T-cell (primary cell): Measurements from ENCODE around the gene ADK. TPM values are rescaled to one million over a fixed set of nuclear protein-coding genes. Genes with fewer than 3 reads are reported as not detected.
A peak's percentile ranks its signal among the peaks of the same experiment; 100 is the strongest.

ENCODE experiments used
- ATAC-seq, 4 experiments: fragments of 200-7000 bp in 3 of 4; fragments of 150-1000 bp in 1 of 4; cut with Tn5 transposase; replicated peaks in 1 of 4; 1 replicate in 3 of 4; 2 replicates in 1 of 4; pipeline ENCODE4 v1.10.0; 2021; ENCODE audit warnings: moderate library complexity in 3 of 4, mild to moderate bottlenecking in 2 of 4, moderate number of reproducible peaks in 1 of 4
- CTCF ChIA-PET, 2 donors: fragments of 300-600 bp; sonication (Branson Sonifier 250); formaldehyde crosslinking; loops; one replicate each; lab custom pipeline; 2022; ENCODE audit warnings: antibody characterized with exemption in 2 of 2; lab: Charles Lee
- POLR2A ChIA-PET, 2 donors: fragments of 300-600 bp; sonication (Branson Sonifier 250); formaldehyde crosslinking; loops; one replicate each; lab custom pipeline; 2022; ENCODE audit warnings: antibody characterized with exemption in 2 of 2; lab: Charles Lee
- DNase-seq, 35 experiments: peaks; one replicate each; pipeline versions ENCODE4 v3.0.0 to v3.0.0-alpha.2; 2013 to 2023
- H3K27ac ChIP-seq: one replicate; pipeline ENCODE4 v1.5.1; 2013; ENCODE audit warnings: low read length
- H3K27me3 ChIP-seq, 2 experiments: replicated peaks in 1 of 2; 1 replicate in 1 of 2; 2 replicates in 1 of 2; pipeline versions ENCODE4 v1.6.1 to v1.7.0; 2013; ENCODE audit warnings: low read length in 1 of 2, mixed read lengths in 1 of 2; ENCODE audit not compliant: control insufficient read depth in 2 of 2, insufficient read depth in 2 of 2; ENCODE audit errors: extremely low read depth in 1 of 2
- H3K36me3 ChIP-seq, 2 donors: 1 replicate in 1 of 2; 2 replicates in 1 of 2; pipeline versions ENCODE4 v1.6.1 to v1.7.0; 2013; ENCODE audit warnings: low read length in 1 of 2; ENCODE audit not compliant: control insufficient read depth in 2 of 2, insufficient read depth in 1 of 2; ENCODE audit errors: extremely low read depth in 1 of 2
- H3K4me1 ChIP-seq, 2 experiments: 1 replicate in 1 of 2; 2 replicates in 1 of 2; pipeline versions ENCODE4 v1.6.1 to v1.7.0; 2013; ENCODE audit warnings: low read length in 2 of 2, mixed read lengths in 1 of 2; ENCODE audit not compliant: insufficient read depth in 2 of 2, control insufficient read depth in 1 of 2; ENCODE audit errors: extremely low read depth in 1 of 2
- H3K4me3 ChIP-seq, 2 donors: 1 replicate in 1 of 2; 2 replicates in 1 of 2; pipeline versions ENCODE4 v1.5.1 to v1.7.0; 2013; ENCODE audit warnings: mild to moderate bottlenecking in 2 of 2, low read length in 1 of 2, moderate library complexity in 1 of 2; ENCODE audit not compliant: control insufficient read depth in 1 of 2; ENCODE audit errors: extremely low read depth in 1 of 2
- H3K9me3 ChIP-seq: 2 replicates; pipeline ENCODE4 v1.7.0; 2013
- H3K27ac Mint-ChIP-seq, 2 donors: one replicate each; pipeline ENCODE4 v1.8.0; 2020 to 2021; ENCODE audit warnings: mild to moderate bottlenecking in 2 of 2, mixed read lengths in 2 of 2
- H3K27me3 Mint-ChIP-seq, 2 donors: one replicate each; pipeline ENCODE4 v1.8.0; 2021 to 2022; ENCODE audit warnings: mixed read lengths in 2 of 2
- H3K36me3 Mint-ChIP-seq: one replicate; pipeline ENCODE4 v1.8.0; 2021; ENCODE audit warnings: mixed read lengths
- H3K4me1 Mint-ChIP-seq, 3 donors: one replicate each; pipeline ENCODE4 v1.8.0; 2020 to 2022; ENCODE audit warnings: mixed read lengths in 3 of 3, mild to moderate bottlenecking in 1 of 3
- H3K4me3 Mint-ChIP-seq, 3 donors: one replicate each; pipeline ENCODE4 v1.8.0; 2020 to 2022; ENCODE audit warnings: mild to moderate bottlenecking in 3 of 3, mixed read lengths in 3 of 3, moderate library complexity in 3 of 3
- H3K9me3 Mint-ChIP-seq, 3 donors: one replicate each; pipeline ENCODE4 v1.8.0; 2020 to 2022; ENCODE audit warnings: mixed read lengths in 3 of 3
- WGBS: methylation state at CpG from one replicate; pipeline ENCODE4 v1.1.5; 2013; ENCODE audit warnings: missing lambda C conversion rate; ENCODE audit not compliant: insufficient coverage; 5-methylcytosine and 5-hydroxymethylcytosine counted together
- total RNA-seq, 35 experiments: library from RNA in 6 of 35; stranded (reverse) in 6 of 35; fragments of 120-200 nt in 1 of 35; gene quantifications; one replicate each; pipeline versions ENCODE4 v1.2.1 to v1.2.4 and lab custom pipeline; 2013 to 2026

The ADK gene
- total RNA-seq, 5 donors from 2014 or later (not counting 1 experiment from before 2014, with no cell fraction given): 20.7 to 32.8 (median 23.6) TPM

- H3K36me3 Mint-ChIP-seq: peaks cover 15% of the 10 kb centered on the region
- H3K4me3 ChIP-seq: no peak overlapping the region
- H3K36me3 ChIP-seq: no peaks in the 10 kb centered on the region
- peak overlapping the region; percentile 97 to 99 for H3K27ac Mint-ChIP-seq
- no peaks in the 10 kb centered on the region for H3K9me3 Mint-ChIP-seq
- ATAC-seq: peak; percentile 77 to 87 (median 82)
- peak in 8 of 35 experiments; percentile 4 to 40 (median 10) for DNase-seq
- CTCF ChIA-PET: interaction anchor here (0.8 to 1.5 kb wide), 3 partner anchors 14 to 108 kb away, joined by 3 to 4 read pairs (median 4); no protein-coding TSS in a partner anchor
- H3K4me1 ChIP-seq: peaks cover 7% of the 10 kb centered on the region in 2 experiments
- H3K27me3 ChIP-seq: no peaks in the 10 kb centered on the region
- H3K4me3 Mint-ChIP-seq: peak overlapping the region; percentile 57 to 61 (median 57)
- peak overlapping the region; percentile 76 for H3K27ac ChIP-seq
- WGBS: 33% methylated on average over 1 of the region's 3 CpGs
- H3K4me1 Mint-ChIP-seq: peaks cover 32 to 58% (median 51%) of the 10 kb centered on the region in 3 donors
- no peaks in the 10 kb centered on the region for H3K9me3 ChIP-seq
- no peaks in the 10 kb centered on the region for H3K27me3 Mint-ChIP-seq
- POLR2A ChIA-PET: interaction anchor here (0.6 to 1.0 kb wide), 7 partner anchors 13 to 892 kb away, joined by 3 to 7 read pairs (median 3); no protein-coding TSS in a partner anchor
Observed at GRCh38 chr10:74227697-74228424, 76.8 kb downstream of the ADK start.

DNA sequence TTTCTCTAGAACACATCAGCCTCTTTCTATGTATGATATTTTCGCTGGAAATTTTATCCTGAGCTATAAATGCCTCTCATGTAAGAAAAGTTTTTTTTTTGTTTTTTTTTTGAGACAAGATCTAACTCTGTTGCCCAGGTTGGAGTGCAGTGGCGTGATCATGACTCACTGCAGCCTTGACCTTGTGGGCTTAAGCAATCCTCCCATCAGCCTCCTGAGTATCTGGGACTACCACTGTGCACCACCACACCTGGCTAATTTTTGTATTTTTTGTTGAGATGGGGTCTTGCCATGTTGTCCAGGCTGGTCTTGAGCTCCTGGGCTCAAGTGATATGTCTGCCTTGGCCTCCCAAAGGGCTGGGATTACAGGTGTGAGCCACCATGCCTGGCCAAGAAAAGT is 80.4 kb downstream of the ADK start:
- POLR2A ChIA-PET: no interaction called here
- CTCF ChIA-PET: interaction anchor here in 1 of 2 donors (2.2 kb wide), 1 partner anchor 13 kb away, joined by 5 read pairs; no protein-coding TSS in a partner anchor
- Mint-ChIP-seq H3K36me3 (peaks cover 7% of the 10 kb centered on the region), H3K4me1 (peaks cover 32 to 49% (median 38%) of the 10 kb centered on the region in 3 donors), H3K9me3 (no peaks in the 10 kb centered on the region), H3K27me3 (no peaks in the 10 kb centered on the region), H3K4me3 (no peak overlapping the region), H3K27ac (peak overlapping the region; percentile 48 to 65)
- 100% methylated on average over 1 of the region's 2 CpGs for WGBS
- H3K9me3 ChIP-seq: no peaks in the 10 kb centered on the region
- no peak overlapping the region for H3K4me3 ChIP-seq
- no peaks in the 10 kb centered on the region for H3K36me3 ChIP-seq
- no peak for DNase-seq
- ATAC-seq: no peak
- peaks cover 7% of the 10 kb centered on the region in 2 experiments for H3K4me1 ChIP-seq
- no peaks in the 10 kb centered on the region for H3K27me3 ChIP-seq
- H3K27ac ChIP-seq: no peak overlapping the region

- no peaks in the 10 kb centered on the region for H3K9me3 ChIP-seq
- Mint-ChIP-seq H3K27ac (no peak overlapping the region), H3K27me3 (no peaks in the 10 kb centered on the region), H3K36me3 (peaks cover 3% of the 10 kb centered on the region), H3K4me1 (peaks cover 17 to 33% (median 23%) of the 10 kb centered on the region in 3 donors), H3K9me3 (no peaks in the 10 kb centered on the region), H3K4me3 (no peak overlapping the region)
- no peak overlapping the region for H3K27ac ChIP-seq
- no peaks in the 10 kb centered on the region for H3K36me3 ChIP-seq
- DNase-seq: no peak
- H3K4me1 ChIP-seq: peaks cover 0 to 5% of the 10 kb centered on the region in 2 experiments
- whole genome bisulfite sequencing: 87% methylated on average over 2 of the region's 4 CpGs
- H3K4me3 ChIP-seq: no peak overlapping the region
- ATAC-seq: no peak
- ChIA-PET CTCF (no interaction called here), POLR2A (no interaction called here)
- no peaks in the 10 kb centered on the region for H3K27me3 ChIP-seq
Observed at GRCh38 chr10:74233281-74233680, 82.3 kb downstream of the ADK start.

GRCh38 chr10:74234569-74234968 is 83.5 kb downstream of the ADK start:
- H3K27me3 Mint-ChIP-seq: no peaks in the 10 kb centered on the region
- no peak overlapping the region for H3K4me3 ChIP-seq
- no peaks in the 10 kb centered on the region for H3K27me3 ChIP-seq
- ChIA-PET POLR2A (interaction anchor here (0.6 to 1.0 kb wide), 4 partner anchors 83 to 395 kb away, joined by 3 to 6 read pairs (median 4); partner anchors contain the start of gene ADK (in 1 of the 2)), CTCF (interaction anchor here (0.5 to 2.0 kb wide), 13 partner anchors 21 to 953 kb away, joined by 3 to 13 read pairs (median 4); partner anchors contain the start of genes ADK (in 1 of the 2) and AP3M1 (in 1 of the 2))
- H3K9me3 ChIP-seq: no peaks in the 10 kb centered on the region
- no CpG with 5 or more reads among the region's 1 CpG for WGBS
- DNase-seq (peak in 1 of 35 experiments; percentile 14), ATAC-seq (no peak)
- no peaks in the 10 kb centered on the region for H3K9me3 Mint-ChIP-seq
- H3K36me3 Mint-ChIP-seq: peaks cover 4% of the 10 kb centered on the region
- no peak overlapping the region for H3K4me3 Mint-ChIP-seq
- H3K27ac Mint-ChIP-seq: no peak overlapping the region
- H3K4me1 Mint-ChIP-seq: peaks cover 8 to 26% (median 17%) of the 10 kb centered on the region in 3 donors
- H3K36me3 ChIP-seq: no peaks in the 10 kb centered on the region
- H3K27ac ChIP-seq: no peak overlapping the region
- H3K4me1 ChIP-seq: no peaks in the 10 kb centered on the region

DNA sequence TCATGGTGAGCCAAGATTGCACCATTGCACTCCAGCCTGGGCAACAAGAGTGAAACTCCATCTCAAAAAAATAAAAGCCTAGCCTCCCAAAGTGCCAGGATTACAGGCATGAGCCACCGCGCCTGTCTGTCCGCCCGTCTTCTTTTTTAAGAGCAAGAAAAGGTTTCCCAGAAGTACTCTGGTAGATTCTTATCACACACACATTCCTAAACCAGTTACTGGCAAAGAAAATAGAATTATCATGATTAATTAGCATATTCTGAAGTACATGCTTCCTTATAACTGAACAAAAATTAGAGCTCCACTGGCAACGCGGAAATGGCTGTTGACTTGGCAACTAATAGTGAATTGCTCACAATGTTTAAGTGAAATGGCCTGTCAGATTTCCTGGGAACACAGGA is 87.0 kb downstream of the ADK start:
- H3K36me3 Mint-ChIP-seq: peaks cover 9% of the 10 kb centered on the region
- no peak for DNase-seq
- H3K27me3 Mint-ChIP-seq: no peaks in the 10 kb centered on the region
- Histone ChIP-seq H3K9me3 (no peaks in the 10 kb centered on the region), H3K27me3 (no peaks in the 10 kb centered on the region), H3K27ac (no peak overlapping the region), H3K36me3 (peaks cover 0 to 3% of the 10 kb centered on the region in 2 donors), H3K4me1 (no peaks in the 10 kb centered on the region), H3K4me3 (no peak overlapping the region)
- H3K4me1 Mint-ChIP-seq: peaks cover 2 to 10% (median 8%) of the 10 kb centered on the region in 3 donors
- ATAC-seq: no peak
- POLR2A ChIA-PET: no interaction called here
- CTCF ChIA-PET: interaction anchor here in 1 of 2 donors (0.8 kb wide), 1 partner anchor 25 kb away, joined by 3 read pairs; no protein-coding TSS in a partner anchor
- H3K27ac Mint-ChIP-seq: no peak overlapping the region
- no peak overlapping the region for H3K4me3 Mint-ChIP-seq
- WGBS: 53% methylated on average over 2 of the region's 6 CpGs
- no peaks in the 10 kb centered on the region for H3K9me3 Mint-ChIP-seq

DNA sequence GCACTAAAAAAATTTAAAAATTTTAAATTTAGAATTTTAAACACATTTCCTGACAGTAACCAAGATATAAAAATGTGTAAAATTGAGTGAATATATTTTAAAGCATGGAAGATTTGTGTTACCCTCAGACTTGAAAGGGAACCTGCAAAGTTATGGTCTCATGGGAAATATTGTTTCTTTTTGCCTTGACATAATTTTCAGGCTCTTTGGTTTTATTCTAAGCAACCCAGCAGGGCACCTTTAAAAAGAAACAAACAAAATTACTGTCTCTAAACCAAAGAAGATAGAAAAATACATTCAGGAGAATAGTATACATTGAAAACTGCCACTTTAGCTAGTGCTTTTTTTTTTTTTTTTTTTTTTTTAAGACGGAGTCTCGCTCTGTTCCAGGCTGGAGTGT is 87.5 kb downstream of the ADK start:
- H3K4me1 Mint-ChIP-seq: peaks cover 2 to 8% (median 3%) of the 10 kb centered on the region in 3 donors
- H3K27me3 Mint-ChIP-seq: no peaks in the 10 kb centered on the region
- CTCF ChIA-PET: interaction anchor here in 1 of 2 donors (0.8 kb wide), 1 partner anchor 25 kb away, joined by 3 read pairs; no protein-coding TSS in a partner anchor
- H3K9me3 Mint-ChIP-seq: no peaks in the 10 kb centered on the region
- H3K36me3 Mint-ChIP-seq: peaks cover 11% of the 10 kb centered on the region
- no peak overlapping the region for H3K27ac Mint-ChIP-seq
- Histone ChIP-seq H3K27ac (no peak overlapping the region), H3K4me3 (no peak overlapping the region), H3K9me3 (no peaks in the 10 kb centered on the region), H3K27me3 (no peaks in the 10 kb centered on the region), H3K36me3 (peaks cover 2 to 7% of the 10 kb centered on the region in 2 donors), H3K4me1 (no peaks in the 10 kb centered on the region)
- ATAC-seq (no peak), DNase-seq (no peak)
- no peak overlapping the region for H3K4me3 Mint-ChIP-seq
- no CpG with 5 or more reads among the region's 2 CpGs for WGBS
- POLR2A ChIA-PET: no interaction called here
